Tongue (tissue), 2 donors: ENCODE measurements around the gene PHF1. TPM values are rescaled to one million over a fixed set of nuclear protein-coding genes. Genes with fewer than 3 reads are reported as not detected.

ENCODE experiments used
- DNase-seq: peaks from one replicate; pipeline ENCODE4 v3.0.0-alpha.2; 2015
- total RNA-seq: library from RNA; depleted of rRNA; stranded (reverse); fragments of >200 nt; gene quantifications from one replicate; pipeline ENCODE4 v1.2.3, GENCODE V29; 2014

PHF1 gene
- total RNA-seq, 1 donor from 2014 or later, result 19.5 TPM

DNA sequence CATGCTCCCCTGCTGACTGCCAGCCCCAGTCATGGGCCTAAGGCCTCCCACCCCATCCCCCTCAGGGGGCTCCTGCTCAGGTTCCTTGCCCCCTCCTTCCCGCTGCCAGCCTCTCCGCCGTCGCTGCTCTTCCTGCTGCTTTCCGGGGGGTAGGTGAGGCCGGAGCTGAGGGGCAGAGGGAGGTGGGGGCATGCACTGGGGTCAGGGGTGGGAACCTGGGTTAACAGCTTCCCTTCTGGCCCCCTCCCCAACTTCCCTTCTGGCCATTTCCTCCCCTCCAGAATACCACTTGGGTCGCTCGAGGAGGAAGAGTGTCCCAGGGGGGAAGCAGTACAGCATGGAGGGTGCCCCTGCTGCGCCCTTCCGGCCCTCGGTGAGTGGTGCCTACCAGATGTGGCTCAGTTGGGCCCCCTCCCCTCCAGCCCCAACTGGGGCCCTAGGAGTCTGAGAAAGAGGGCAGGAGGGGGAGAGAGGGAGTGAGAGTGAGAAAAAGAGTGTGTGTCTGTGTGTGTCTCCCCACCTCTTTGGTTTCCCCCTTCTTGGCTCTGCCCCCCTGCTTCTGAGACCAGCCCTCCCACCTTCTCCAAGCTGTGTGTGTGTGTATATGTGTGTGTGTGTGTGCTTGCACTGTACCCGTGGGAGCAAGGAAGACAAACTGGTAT is 21.2 kb downstream of the PHF1 start:
- no peak for DNase-seq

DNA sequence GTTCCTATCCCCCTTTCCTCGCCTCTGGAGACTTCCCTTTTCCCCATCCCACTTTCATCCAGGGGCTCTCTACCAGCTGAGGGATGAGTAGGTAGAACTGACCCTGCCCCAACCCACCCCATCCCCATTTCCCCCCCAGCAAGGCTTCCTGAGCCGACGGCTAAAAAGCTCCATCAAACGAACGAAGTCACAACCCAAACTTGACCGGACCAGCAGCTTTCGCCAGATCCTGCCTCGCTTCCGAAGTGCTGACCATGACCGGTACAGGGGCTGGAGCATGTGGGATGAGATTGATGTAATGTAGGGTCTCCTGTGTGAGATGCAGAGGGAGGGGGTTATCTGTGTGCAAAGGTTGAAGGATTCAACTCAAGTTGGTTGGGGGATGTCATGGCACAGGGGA is 21.7 kb downstream of the PHF1 start:
- DNase-seq, result no peak

- DNase-seq, result no peak
These were observed 22.3 kb downstream of the PHF1 start for GRCh38 chr6:33433001-33433543.

DNA sequence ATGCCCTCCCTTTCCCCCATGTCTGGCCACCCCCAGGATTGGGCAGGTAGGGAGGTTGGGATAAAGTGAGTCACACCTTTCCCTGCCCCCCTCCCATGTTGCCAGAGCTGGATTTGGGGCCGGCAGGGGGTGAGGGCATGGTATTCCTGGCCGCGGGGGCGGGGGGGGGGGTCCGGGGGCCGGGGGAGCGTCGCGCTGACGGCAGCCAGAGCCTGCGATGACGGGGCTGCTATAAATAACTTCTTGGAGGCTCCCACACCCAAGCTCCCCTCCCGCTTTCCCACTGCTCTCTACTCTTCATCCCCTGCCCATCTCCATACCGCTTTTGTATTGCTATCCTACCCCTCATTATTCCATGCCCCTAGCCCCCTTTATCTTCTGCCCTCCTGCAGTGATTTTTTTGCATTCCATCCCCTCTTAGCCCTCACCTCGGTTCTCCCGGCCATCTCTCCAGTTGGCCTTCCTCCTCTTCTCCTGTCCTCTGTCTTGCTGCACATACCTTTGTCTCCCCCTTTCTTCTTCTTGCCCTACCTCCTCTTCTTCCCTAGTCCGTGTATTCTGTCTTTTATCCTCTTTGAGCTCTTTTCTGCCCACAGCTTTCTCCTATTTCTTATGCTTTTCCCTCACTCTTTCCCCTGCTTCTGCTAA is 22.9 kb downstream of the PHF1 start:
- DNase-seq, result peak; percentile 82

GRCh38 chr6:33434961-33435360 is 24.1 kb downstream of the PHF1 start:
- no peak for DNase-seq

GRCh38 chr6:33437666-33438065 is 26.9 kb downstream of the PHF1 start:
- DNase-seq, result no peak

DNA sequence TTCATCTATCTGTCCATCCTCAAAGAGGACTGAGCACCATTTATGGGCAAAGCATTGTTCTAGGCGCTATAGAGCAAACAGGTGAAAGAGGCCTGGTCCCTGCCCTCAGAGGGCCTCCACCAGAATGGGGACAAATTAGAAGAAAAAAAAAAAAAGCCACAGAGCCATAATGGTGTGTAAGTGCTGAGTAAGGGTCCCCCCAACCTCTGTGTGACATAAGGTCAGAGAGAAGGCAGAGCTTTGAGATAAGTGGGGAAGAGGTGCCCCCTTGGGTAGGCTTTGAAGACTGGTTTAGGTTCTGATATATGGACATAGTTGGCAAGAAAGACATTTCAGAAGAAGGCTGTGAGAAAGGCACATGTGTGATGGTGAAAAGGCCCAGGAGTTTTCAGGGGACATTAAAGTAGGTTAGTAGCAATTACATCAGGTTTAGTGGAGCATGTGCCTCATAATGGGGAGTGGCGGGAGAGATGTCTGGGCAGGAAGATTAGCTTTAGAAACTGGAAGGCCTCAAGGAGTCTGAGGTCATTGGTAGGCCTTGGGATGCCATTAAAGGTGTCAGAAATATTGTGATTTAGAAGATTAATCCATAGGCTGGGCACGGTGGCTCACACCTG is 28.3 kb downstream of the PHF1 start:
- DNase-seq, result no peak

DNA sequence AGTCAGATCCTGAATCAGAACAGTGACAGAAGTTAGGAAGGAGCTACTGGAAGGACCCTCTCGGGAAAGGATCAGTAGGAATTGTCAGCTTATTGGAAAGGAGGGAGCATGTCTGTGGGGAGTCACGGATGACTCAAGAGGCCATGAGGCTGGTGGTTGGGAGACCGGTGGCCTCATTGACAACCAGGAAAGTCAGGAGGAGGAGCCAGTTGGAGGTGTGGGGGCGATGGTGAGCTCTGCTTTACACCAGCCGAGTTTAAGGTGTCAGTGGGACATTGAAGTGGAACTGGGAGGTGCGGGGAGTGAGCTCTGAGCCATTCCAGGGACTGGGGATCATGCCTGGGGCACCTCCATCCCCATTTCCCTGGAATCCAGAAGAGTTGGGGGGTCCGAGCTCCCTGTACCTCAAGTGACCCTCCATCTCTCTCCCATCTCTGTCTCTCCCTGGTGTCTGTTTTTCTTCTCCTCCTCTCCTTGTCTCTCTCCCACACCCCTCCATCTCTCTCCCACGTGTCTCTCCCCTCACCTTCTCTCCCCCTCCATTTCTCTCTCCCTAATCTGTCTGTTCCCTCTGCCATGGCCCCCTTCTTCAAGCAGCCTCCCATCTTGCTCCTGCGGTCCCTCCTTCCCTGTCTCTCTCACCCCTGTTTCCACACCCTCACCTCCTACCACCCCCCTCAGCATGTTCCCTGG is 29.3 kb downstream of the PHF1 start:
- no peak for DNase-seq

DNA sequence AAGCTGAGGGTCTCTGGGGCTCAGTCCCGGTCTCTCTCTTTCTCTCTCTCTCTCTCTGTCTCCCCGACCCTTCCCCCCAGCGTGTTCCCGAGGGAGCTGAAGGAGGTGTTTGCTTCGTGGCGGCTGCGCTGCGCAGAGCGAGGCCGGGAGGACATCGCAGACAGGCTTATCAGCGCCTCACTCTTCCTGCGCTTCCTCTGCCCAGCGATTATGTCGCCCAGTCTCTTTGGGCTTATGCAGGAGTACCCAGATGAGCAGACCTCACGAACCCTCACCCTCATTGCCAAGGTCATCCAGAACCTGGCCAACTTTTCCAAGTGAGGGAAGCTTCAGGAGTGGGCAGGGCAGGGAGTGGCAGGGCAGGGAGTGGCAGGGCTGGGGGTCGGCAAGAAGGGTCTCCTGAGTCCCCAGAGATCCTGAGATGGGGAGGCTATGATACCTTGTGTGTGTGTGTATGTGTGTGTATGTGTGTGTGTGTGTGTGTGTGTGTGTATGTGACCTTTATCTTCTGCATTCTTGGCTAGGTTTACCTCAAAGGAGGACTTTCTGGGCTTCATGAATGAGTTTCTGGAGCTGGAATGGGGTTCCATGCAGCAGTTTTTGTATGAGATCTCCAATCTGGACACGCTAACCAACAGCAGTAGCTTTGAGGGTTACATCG is 30.0 kb downstream of the PHF1 start:
- DNase-seq, result no peak

GRCh38 chr6:33441457-33441856 is 30.6 kb downstream of the PHF1 start:
- DNase-seq, result no peak

DNA sequence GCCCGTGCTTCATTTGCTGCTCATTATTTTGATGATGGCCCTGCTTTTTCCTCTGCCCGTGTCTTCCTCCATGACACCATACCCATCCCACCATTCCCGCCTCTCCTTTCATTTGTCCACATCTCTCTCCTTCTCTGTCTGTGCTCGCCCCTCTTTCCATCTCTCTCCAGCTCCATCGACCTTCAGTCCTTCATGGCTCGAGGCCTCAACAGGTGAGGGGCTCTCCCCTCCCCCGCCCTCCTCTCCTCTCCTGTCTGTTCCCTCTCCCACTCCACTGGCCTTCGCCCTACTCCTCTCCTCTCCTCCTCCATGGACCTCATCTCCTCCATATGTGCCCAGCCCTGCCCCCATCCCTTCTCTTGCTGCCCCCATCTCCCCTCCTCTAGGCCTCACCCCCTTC is 31.5 kb downstream of the PHF1 start:
- no peak for DNase-seq

GRCh38 chr6:33443025-33443424 is 32.2 kb downstream of the PHF1 start:
- no peak for DNase-seq

DNA sequence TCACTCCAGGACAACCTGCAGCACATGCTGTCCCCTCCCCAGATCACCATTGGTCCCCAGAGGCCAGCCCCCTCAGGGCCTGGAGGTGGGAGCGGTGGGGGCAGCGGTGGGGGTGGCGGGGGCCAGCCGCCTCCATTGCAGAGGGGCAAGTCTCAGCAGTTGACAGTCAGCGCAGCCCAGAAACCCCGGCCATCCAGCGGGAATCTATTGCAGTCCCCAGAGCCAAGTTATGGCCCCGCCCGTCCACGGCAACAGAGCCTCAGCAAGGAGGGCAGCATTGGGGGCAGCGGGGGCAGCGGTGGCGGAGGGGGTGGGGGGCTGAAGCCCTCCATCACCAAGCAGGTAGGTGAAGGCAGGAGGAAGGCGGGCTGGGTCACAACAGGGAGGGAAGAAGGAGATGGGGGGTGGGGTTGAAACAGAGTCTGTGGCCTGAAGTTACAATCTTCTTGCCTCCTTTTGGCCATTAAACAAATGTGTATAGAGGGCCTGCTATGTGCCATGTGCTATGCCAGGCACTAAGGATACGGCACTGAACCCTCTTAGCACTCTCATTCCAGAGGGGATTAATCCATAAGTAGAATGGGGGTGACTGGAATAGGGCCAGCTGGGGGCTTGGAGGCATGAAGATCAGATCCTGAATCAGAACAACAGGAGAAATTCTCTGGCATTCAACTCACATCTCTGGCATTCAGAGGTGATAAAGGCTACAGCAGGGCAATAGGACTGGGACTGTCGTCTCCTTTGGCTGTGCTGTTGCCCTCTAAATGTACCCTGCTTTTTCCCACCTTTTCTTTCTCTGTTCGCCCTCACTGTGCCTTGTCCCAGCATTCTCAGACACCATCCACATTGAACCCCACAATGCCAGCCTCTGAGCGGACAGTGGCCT is 33.0 kb downstream of the PHF1 start:
- DNase-seq, result no peak

DNA sequence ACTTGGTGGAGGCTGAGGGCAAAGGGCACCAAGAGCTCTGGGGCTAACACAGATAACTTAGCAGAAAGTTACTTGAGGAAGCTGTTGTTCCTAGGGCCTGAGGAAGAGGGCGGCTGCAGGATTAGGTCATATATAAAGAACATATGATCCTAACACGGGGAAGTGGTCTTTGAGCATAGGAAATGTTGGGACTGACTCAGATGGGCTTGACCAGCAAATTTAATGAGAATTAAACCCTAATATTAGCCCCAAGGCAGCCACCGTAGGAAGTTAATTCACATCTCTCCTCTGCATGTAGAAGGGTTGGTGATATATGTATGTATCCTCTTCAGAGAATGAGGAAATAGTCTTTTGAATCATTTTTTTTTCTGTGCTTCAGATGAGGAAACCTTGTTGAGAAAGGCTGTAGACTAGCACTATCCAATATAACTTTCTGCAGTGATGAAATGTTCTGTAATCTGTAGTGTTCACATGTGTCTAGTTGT is 34.3 kb downstream of the PHF1 start:
- DNase-seq, result no peak

- DNase-seq, result no peak
These were observed 35.5 kb downstream of the PHF1 start for GRCh38 chr6:33446356-33446755.

DNA sequence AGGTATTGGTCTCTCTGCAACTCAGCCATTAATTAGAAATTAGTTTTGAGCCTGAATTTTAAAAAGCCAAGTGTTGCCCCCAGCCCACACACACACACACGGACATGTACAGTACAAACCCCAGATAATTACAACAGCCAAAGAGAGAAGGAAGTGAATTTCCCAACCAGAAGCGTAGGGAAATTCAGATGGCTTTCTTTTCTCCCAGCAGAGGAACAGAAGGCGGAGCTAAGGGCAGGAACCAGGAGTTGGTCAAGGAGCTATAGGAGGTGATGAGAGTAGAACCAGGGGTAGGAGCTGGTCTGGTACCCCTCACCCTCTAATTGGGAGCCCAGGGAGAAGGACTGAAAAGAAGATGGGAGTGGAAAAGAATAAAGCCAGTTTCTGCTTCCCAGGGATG is 39.6 kb downstream of the PHF1 start:
- no peak for DNase-seq

DNA sequence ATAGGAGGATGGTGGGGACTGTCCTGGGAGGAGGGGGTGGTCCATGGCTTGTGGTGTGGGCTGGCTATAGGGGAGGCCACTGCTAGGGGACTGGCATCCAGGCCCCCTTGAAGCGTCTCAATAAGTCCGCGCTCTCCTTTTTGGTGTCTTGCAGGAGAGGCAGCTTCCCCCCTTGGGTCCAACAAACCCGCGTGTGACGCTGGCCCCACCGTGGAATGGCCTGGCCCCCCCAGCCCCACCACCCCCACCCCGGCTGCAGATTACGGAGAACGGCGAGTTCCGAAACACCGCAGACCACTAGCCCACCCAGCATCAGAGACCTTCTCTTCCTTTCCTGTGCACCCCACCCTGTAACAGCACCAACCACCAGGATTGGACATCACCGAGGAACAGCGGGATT is 40.8 kb downstream of the PHF1 start:
- DNase-seq, result no peak

- DNase-seq, result no peak
These were observed 41.7 kb downstream of the PHF1 start for GRCh38 chr6:33452496-33452895.

DNA sequence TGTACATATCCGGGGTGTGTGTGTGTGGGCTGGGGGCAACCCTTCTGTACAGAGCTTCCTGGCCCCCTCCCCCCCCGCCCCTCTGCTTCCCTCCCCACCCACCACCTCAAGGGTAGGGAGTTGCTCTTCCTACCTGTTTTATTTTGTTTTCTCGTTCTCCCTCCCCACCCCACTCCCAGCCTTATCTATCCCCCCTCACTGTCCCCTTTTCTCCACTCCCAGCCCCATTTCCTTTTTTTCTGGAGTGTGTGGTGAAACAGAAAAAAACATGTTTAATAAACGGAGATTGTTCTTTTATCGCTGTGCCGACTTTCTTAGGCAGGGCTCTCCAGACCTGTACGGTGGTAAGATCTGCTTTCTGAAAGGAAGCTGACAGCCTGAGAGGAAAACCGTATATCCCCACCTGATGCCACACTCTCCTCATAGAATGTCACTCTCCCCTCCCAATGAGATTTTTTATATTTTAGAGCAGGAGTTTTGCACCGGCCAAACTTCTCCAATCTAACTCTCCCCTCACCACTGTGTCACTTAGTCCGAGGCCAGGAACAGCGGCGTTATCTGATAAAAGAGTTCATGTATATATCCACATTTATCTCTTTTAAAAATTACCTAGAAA is 42.7 kb downstream of the PHF1 start:
- DNase-seq, result no peak
